Muscle of back (tissue), 11 donors: Measurements from ENCODE around the gene NTNG2. TPM values are rescaled to one million over a fixed set of nuclear protein-coding genes. Genes with fewer than 3 reads are reported as not detected.

Experiments used
- DNase-seq, 3 donors: peaks; one replicate each; pipeline versions ENCODE4 v3.0.0 to v3.0.0-alpha.2; 2013
- polyA plus RNA-seq, 10 donors: library from polyadenylated mRNA; unstranded; fragments of 120-200 nt; gene quantifications; one replicate each; pipeline ENCODE4 v1.2.1, GENCODE V29; 2013; ENCODE audit not compliant: insufficient read length in 10 of 10

NTNG2 gene
- polyA plus RNA-seq, 10 donors = 0.14 to 1.7 (median 0.43) TPM

- peak in 1 of 3 donors; percentile 11 for DNase-seq
Observed at GRCh38 chr9:132169672-132170392, 8.0 kb downstream of the NTNG2 start.

GRCh38 chr9:132171702-132172101, 9.8 kb downstream of the NTNG2 start:
- DNase-seq = no peak

GRCh38 chr9:132172185-132172584, 10.3 kb downstream of the NTNG2 start:
- no peak for DNase-seq

- DNase-seq = no peak
Observed at GRCh38 chr9:132175431-132175830, 13.6 kb downstream of the NTNG2 start.

- no peak for DNase-seq
Observed at GRCh38 chr9:132176338-132176737, 14.5 kb downstream of the NTNG2 start.

- DNase-seq = peak in 1 of 3 donors; percentile 19
Observed at GRCh38 chr9:132181796-132182313, 20.0 kb downstream of the NTNG2 start.

GRCh38 chr9:132182314-132183091, 20.6 kb downstream of the NTNG2 start:
- DNase-seq = no peak

- no peak for DNase-seq
Observed at GRCh38 chr9:132183134-132183533, 21.3 kb downstream of the NTNG2 start.

GRCh38 chr9:132183715-132184114, 21.9 kb downstream of the NTNG2 start:
- DNase-seq = no peak

GRCh38 chr9:132184124-132184523, 22.3 kb downstream of the NTNG2 start:
- no peak for DNase-seq

- DNase-seq = peak in 1 of 3 donors; percentile 55
Observed at GRCh38 chr9:132185073-132186009, 23.5 kb downstream of the NTNG2 start.

- DNase-seq = peak in 1 of 3 donors; percentile 17
Observed at GRCh38 chr9:132187121-132187620, 25.3 kb downstream of the NTNG2 start.

- no peak for DNase-seq
Observed at GRCh38 chr9:132190966-132191365, 29.1 kb downstream of the NTNG2 start.

- DNase-seq = no peak
Observed at GRCh38 chr9:132192728-132193127, 30.9 kb downstream of the NTNG2 start.

GRCh38 chr9:132193227-132194124, 31.6 kb downstream of the NTNG2 start:
- DNase-seq = no peak

- no peak for DNase-seq
Observed at GRCh38 chr9:132194508-132194907, 32.6 kb downstream of the NTNG2 start.

GRCh38 chr9:132197315-132197714, 35.5 kb downstream of the NTNG2 start:
- no peak for DNase-seq

GRCh38 chr9:132197856-132198550, 36.1 kb downstream of the NTNG2 start:
- no peak for DNase-seq

- DNase-seq = no peak
Observed at GRCh38 chr9:132199056-132199455, 37.2 kb downstream of the NTNG2 start.

GRCh38 chr9:132200706-132201105, 38.8 kb downstream of the NTNG2 start:
- DNase-seq = no peak
